Measurements from ENCODE around the gene SOX8. TPM values are rescaled to one million over a fixed set of nuclear protein-coding genes. Genes with fewer than 3 reads are reported as not detected.

The SOX8 gene
- total RNA-seq, 1 experiment from 2014 or later: 5.2 TPM

- no peak for TF ChIP-seq REST (IDR thresholded peaks at IDR 0.05; ENCODE audit: low read depth)
Observed at GRCh38 chr16:937723-938122, 43.8 kb upstream of the SOX8 start (continued).

GRCh38 chr16:938136-938535 lies 43.4 kb upstream of the SOX8 start:
- ATAC-seq: no peak
- Histone ChIP-seq H3K9ac (ENCODE audit: low read length) (no peak overlapping the region), H3K4me1 (ENCODE audit: control insufficient read depth in 1 of 2, insufficient read depth in 2 of 2, low read length in 2 of 2) (no peaks in the 10 kb centered on the region), H3K9me2 (ENCODE audit: insufficient read depth) (no peaks in the 10 kb centered on the region), H3K4me2 (ENCODE audit: low read length) (no peak overlapping the region), H3K27ac (ENCODE audit: low read depth, low read length) (no peak overlapping the region), H3K36me3 (ENCODE audit: control insufficient read depth in 1 of 2, insufficient read depth in 2 of 2, low read length in 2 of 2) (no peaks in the 10 kb centered on the region), H4K20me1 (ENCODE audit: insufficient read depth) (no peaks in the 10 kb centered on the region), H3K27me3 (ENCODE audit: insufficient read depth, low read length) (no peaks in the 10 kb centered on the region), H3K4me3 (replicated peaks in 1 of 2; ENCODE audit: low read depth in 1 of 2, low read length in 2 of 2) (no peak overlapping the region), H3K79me2 (ENCODE audit: insufficient read depth, low read length) (no peaks in the 10 kb centered on the region), H3K9me3 (ENCODE audit: control insufficient read depth in 1 of 2, insufficient read depth in 1 of 2, low read depth in 1 of 2, low read length in 2 of 2) (peaks cover 0 to 4% of the 10 kb centered on the region in 2 experiments; a peak in 2 of 4 replicates), H2AFZ (ENCODE audit: low read depth, low read length, poor library complexity, severe bottlenecking) (no peak overlapping the region)
- intact Hi-C loops (cut with micrococcal nuclease): no loop called here
- ChIA-PET CTCF (no interaction called here), RAD21 (ENCODE audit: low non-redundant PET in 1 of 2, low total read pairs in 2 of 2, uncharacterized antibody in 2 of 2, unreplicated experiment in 2 of 2) (no interaction called here), POLR2A (no interaction called here)
- TF ChIP-seq CBX3 (IDR thresholded peaks at IDR 0.05; ENCODE audit: low read depth) (no peak), ELF1 (IDR thresholded peaks at IDR 0.05; ENCODE audit: borderline replicate concordance, low read depth) (no peak), TCF7L2 (IDR thresholded peaks at IDR 0.05; ENCODE audit: borderline replicate concordance, extremely low read depth, insufficient read depth, insufficient read length) (no peak), REST (IDR thresholded peaks at IDR 0.05; ENCODE audit: low read depth) (no peak), SRF (IDR thresholded peaks at IDR 0.05; ENCODE audit: low read depth) (no peak), YY1 (IDR thresholded peaks at IDR 0.05; ENCODE audit: extremely low read depth, insufficient replicate concordance, low read depth, low read length) (no peak), EGR1 (IDR thresholded peaks at IDR 0.05; ENCODE audit: low read depth) (no peak), POLR2AphosphoS5 (IDR thresholded peaks at IDR 0.05; ENCODE audit: low read depth, low read length) (no peak), ATF3 (IDR thresholded peaks at IDR 0.05) (no peak), FOSL1 (IDR thresholded peaks at IDR 0.05; ENCODE audit: low read depth) (no peak), JUND (IDR thresholded peaks at IDR 0.05) (no peak), MAX (IDR thresholded peaks at IDR 0.05) (no peak), ZNF274 (IDR thresholded peaks at IDR 0.05; ENCODE audit: low read depth, low read length) (no peak)
- no peak for DNase-seq (ENCODE audit: low read depth, low spot score)
- no TSS peak for BruUV-seq (replicated peaks)
